ENCODE measurements around the gene DAB2IP.

DNA sequence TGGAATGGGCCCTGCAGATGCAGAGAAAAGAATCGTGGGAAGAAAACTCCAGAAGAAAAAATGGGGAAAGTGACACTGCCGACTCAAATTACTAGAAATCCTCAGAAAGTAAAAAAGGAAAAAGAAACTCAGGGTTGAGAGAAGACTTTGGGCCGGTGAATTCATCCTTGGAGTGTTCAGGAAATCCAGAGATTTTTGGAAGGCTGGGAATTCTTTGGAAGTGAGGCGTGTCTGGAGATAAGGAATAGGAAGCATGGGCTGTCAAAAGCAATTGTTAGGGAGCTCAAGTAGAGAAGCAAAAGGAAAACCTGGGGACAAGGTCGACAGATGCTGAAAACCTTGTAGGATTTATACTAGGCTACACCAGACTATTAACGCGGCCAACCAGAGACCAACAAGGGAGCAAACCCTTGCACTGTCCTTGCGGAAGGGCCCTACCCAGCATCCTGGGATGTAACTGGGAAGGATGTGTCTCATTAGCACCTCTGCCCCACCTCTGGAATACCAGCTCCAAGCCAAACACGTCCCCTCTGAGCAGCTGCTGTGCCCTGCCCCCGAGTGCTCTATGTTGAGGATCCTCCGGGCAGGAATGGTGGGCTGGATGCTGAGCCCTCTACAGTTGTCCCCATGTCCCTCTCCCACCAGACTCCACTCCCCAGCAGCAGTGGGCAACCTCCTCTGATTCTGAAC lies 11.6 kb downstream of the DAB2IP start:
- TF ChIP-seq ZNF221 (tag by site-specific recombination; IDR thresholded peaks at IDR 0.05; ENCODE audit: borderline replicate concordance) (no peak), ZNF138 (tag by site-specific recombination; IDR thresholded peaks at IDR 0.05; ENCODE audit: borderline replicate concordance) (no peak), BCL11B (tag by site-specific recombination; IDR thresholded peaks at IDR 0.05; ENCODE audit: low read depth) (no peak), CTCF (tag by site-specific recombination; IDR thresholded peaks at IDR 0.05) (no peak), MZF1 (tag by site-specific recombination; IDR thresholded peaks at IDR 0.05; ENCODE audit: borderline replicate concordance) (no peak), ZNF335 (tag by site-specific recombination; conservative IDR thresholded peaks at IDR 0.05) (no peak), ZNF548 (tag by site-specific recombination; IDR thresholded peaks at IDR 0.05) (no peak), WT1 (tag by site-specific recombination; IDR thresholded peaks at IDR 0.05) (no peak), ZSCAN16 (tag by site-specific recombination; IDR thresholded peaks at IDR 0.05) (no peak), PRDM10 (tag by site-specific recombination; IDR thresholded peaks at IDR 0.05) (no peak)
- TF ChIP-seq, protein P1, sequence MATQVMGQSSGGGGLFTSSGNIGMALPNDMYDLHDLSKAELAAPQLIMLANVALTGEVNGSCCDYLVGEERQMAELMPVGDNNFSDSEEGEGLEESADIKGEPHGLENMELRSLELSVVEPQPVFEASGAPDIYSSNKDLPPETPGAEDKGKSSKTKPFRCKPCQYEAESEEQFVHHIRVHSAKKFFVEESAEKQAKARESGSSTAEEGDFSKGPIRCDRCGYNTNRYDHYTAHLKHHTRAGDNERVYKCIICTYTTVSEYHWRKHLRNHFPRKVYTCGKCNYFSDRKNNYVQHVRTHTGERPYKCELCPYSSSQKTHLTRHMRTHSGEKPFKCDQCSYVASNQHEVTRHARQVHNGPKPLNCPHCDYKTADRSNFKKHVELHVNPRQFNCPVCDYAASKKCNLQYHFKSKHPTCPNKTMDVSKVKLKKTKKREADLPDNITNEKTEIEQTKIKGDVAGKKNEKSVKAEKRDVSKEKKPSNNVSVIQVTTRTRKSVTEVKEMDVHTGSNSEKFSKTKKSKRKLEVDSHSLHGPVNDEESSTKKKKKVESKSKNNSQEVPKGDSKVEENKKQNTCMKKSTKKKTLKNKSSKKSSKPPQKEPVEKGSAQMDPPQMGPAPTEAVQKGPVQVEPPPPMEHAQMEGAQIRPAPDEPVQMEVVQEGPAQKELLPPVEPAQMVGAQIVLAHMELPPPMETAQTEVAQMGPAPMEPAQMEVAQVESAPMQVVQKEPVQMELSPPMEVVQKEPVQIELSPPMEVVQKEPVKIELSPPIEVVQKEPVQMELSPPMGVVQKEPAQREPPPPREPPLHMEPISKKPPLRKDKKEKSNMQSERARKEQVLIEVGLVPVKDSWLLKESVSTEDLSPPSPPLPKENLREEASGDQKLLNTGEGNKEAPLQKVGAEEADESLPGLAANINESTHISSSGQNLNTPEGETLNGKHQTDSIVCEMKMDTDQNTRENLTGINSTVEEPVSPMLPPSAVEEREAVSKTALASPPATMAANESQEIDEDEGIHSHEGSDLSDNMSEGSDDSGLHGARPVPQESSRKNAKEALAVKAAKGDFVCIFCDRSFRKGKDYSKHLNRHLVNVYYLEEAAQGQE (tag by site-specific recombination; IDR thresholded peaks at IDR 0.05) = no peak
